ENCODE measurements around the gene MTMR12. TPM values are rescaled to one million over a fixed set of nuclear protein-coding genes. Genes with fewer than 3 reads are reported as not detected.

MTMR12 gene
- total and polyA plus RNA-seq, 8 donors, result 9.7 to 32.3 (median 20.8) TPM

- FAIRE-seq (no peak), DNase-seq (no peak), ATAC-seq (no peak)
- Histone ChIP-seq H3K4me1 (peaks cover 38 to 60% (median 46%) of the 10 kb centered on the region in 3 donors), H3K27ac (no peak overlapping the region), H3K9me3 (no peaks in the 10 kb centered on the region), H3K27me3 (no peaks in the 10 kb centered on the region), H3K4me3 (no peak overlapping the region), H3K36me3 (no peaks in the 10 kb centered on the region)
- no peak for TF ChIP-seq CTCF (IDR thresholded peaks at IDR 0.05)
- intact Hi-C loops (cut with DNase I), result no loop called here
- 79 to 87% methylated on average over 5 of the region's 5 CpGs for WGBS, 2 donors
Measured at GRCh38 chr5:32280656-32281081, 32.1 kb downstream of the MTMR12 start.

GRCh38 chr5:32279786-32280185, 33.0 kb downstream of the MTMR12 start:
- H3K27me3 ChIP-seq, result no peaks in the 10 kb centered on the region
- DNase-seq (no peak), ATAC-seq (no peak), FAIRE-seq (no peak)
- H3K4me3 ChIP-seq, result no peak overlapping the region
- H3K4me1 ChIP-seq, result peaks cover 36 to 64% (median 42%) of the 10 kb centered on the region in 3 donors
- peaks cover 0 to 2% (median 0%) of the 10 kb centered on the region in 3 donors for H3K36me3 ChIP-seq
- no peaks in the 10 kb centered on the region for H3K9me3 ChIP-seq
- TF ChIP-seq CTCF (IDR thresholded peaks at IDR 0.05), result no peak
- WGBS, 2 donors, result 98 to 99% methylated on average over 3 of the region's 3 CpGs
- H3K27ac ChIP-seq, result no peak overlapping the region
- intact Hi-C loops (cut with DNase I), result no loop called here

GRCh38 chr5:32279223-32279622, 33.5 kb downstream of the MTMR12 start:
- Histone ChIP-seq H3K36me3 (peaks cover 0 to 8% (median 0%) of the 10 kb centered on the region in 3 donors), H3K4me3 (no peak overlapping the region), H3K9me3 (no peaks in the 10 kb centered on the region), H3K27me3 (no peaks in the 10 kb centered on the region), H3K4me1 (peaks cover 30 to 59% (median 36%) of the 10 kb centered on the region in 3 donors), H3K27ac (peak overlapping the region in 1 of 4 donors; percentile 65)
- DNase-seq (no peak), FAIRE-seq (no peak), ATAC-seq (no peak)
- 83 to 84% methylated on average over 3 of the region's 3 CpGs for WGBS, 2 donors
- intact Hi-C loops (cut with DNase I), result no loop called here
- no peak for TF ChIP-seq CTCF (IDR thresholded peaks at IDR 0.05)

GRCh38 chr5:32278406-32278805, 34.3 kb downstream of the MTMR12 start:
- no peak for FAIRE-seq
- intact Hi-C loops (cut with DNase I), result no loop called here
- H3K4me1 ChIP-seq, result peaks cover 24 to 54% (median 31%) of the 10 kb centered on the region in 3 donors
- ATAC-seq, result peak in 1 of 4 donors; percentile 52
- H3K36me3 ChIP-seq, result peaks cover 0 to 16% (median 0%) of the 10 kb centered on the region in 3 donors
- H3K9me3 ChIP-seq, result no peaks in the 10 kb centered on the region
- no peaks in the 10 kb centered on the region for H3K27me3 ChIP-seq
- no peak for DNase-seq
- H3K4me3 ChIP-seq, result no peak overlapping the region
- no peak for TF ChIP-seq CTCF (IDR thresholded peaks at IDR 0.05)
- WGBS, 2 donors, result 55 to 59% methylated on average over 3 of the region's 3 CpGs
- H3K27ac ChIP-seq, result peak overlapping the region in 2 of 4 donors; percentile 65 to 84

GRCh38 chr5:32277798-32278197, 34.9 kb downstream of the MTMR12 start:
- FAIRE-seq (no peak), DNase-seq (no peak), ATAC-seq (peak in 3 of 4 donors; percentile 19 to 28 (median 24))
- Histone ChIP-seq H3K4me3 (no peak overlapping the region), H3K36me3 (peaks cover 0 to 22% (median 4%) of the 10 kb centered on the region in 3 donors), H3K27ac (peak overlapping the region in 2 of 4 donors; percentile 65 to 84), H3K4me1 (peaks cover 23 to 50% (median 31%) of the 10 kb centered on the region in 3 donors), H3K27me3 (no peaks in the 10 kb centered on the region), H3K9me3 (no peaks in the 10 kb centered on the region)
- TF ChIP-seq CTCF (IDR thresholded peaks at IDR 0.05), result no peak
- intact Hi-C loops (cut with DNase I), result no loop called here
